Activated CD4-positive, alpha-beta memory T cell treated with anti-CD3 and anti-CD28 coated beads for 36 hours (primary cell): ENCODE data around the gene DEGS1. TPM values are rescaled to one million over a fixed set of nuclear protein-coding genes. Genes with fewer than 3 reads are reported as not detected.
A peak's percentile ranks its signal among the peaks of the same experiment; 100 is the strongest.
"Not testable (repeated sequence)": the region's sequence is repeated elsewhere in the genome, so short reads cannot be mapped to it uniquely, and the experiment has no call there.

Experiments
- CTCF ChIA-PET: fragments of 350-600 bp; sonication (Branson Sonifier 250); formaldehyde crosslinking; loops from one replicate; lab custom pipeline; 2021; ENCODE audit warnings: antibody characterized with exemption, inconsistent platforms; lab: Charles Lee
- POLR2A ChIA-PET: fragments of 350-600 bp; sonication (Branson Sonifier 250); formaldehyde crosslinking; loops from one replicate; lab custom pipeline; 2021; ENCODE audit warnings: antibody characterized with exemption; lab: Charles Lee
- DNase-seq: peaks from one replicate; pipeline ENCODE4 v3.0.0-alpha.2; 2020
- H3K27ac Mint-ChIP-seq: one replicate; pipeline ENCODE4 v1.8.0; 2021; ENCODE audit warnings: mixed read lengths
- H3K27me3 Mint-ChIP-seq: one replicate; pipeline ENCODE4 v1.8.0; 2021; ENCODE audit warnings: mixed read lengths
- H3K36me3 Mint-ChIP-seq: one replicate; pipeline ENCODE4 v1.8.0; 2021; ENCODE audit warnings: mixed read lengths
- H3K4me1 Mint-ChIP-seq: one replicate; pipeline ENCODE4 v1.8.0; 2021; ENCODE audit warnings: low read depth, mixed read lengths
- H3K4me3 Mint-ChIP-seq: one replicate; pipeline ENCODE4 v1.8.0; 2021; ENCODE audit warnings: mild to moderate bottlenecking, mixed read lengths
- H3K9me3 Mint-ChIP-seq: one replicate; pipeline ENCODE4 v1.8.0; 2021; ENCODE audit warnings: mixed read lengths
- intact Hi-C: fragments of 100-400 bp; cut with micrococcal nuclease; formaldehyde crosslinking; loops from one replicate; pipeline ENCODE4 v1.15.1; 2023
- total RNA-seq, 2 experiments: library from RNA; stranded (reverse); gene quantifications; one replicate each; pipeline ENCODE4 v1.2.3, GENCODE V29; 2021

Gene DEGS1
- total RNA-seq, 2 experiments from 2014 or later: 27.9 to 28.4 TPM

GRCh38 chr1:224201383-224201782 is 18.3 kb downstream of the DEGS1 start:
- Mint-ChIP-seq H3K27me3 (no peaks in the 10 kb centered on the region), H3K9me3 (no peaks in the 10 kb centered on the region), H3K27ac (no peak overlapping the region), H3K4me3 (no peak overlapping the region), H3K4me1 (peaks cover 11% of the 10 kb centered on the region), H3K36me3 (no peaks in the 10 kb centered on the region)
- ChIA-PET POLR2A (no interaction called here), CTCF (no interaction called here)
- intact Hi-C loops: no loop called here
- no peak for DNase-seq

- H3K27me3 Mint-ChIP-seq: no peaks in the 10 kb centered on the region
- H3K4me3 Mint-ChIP-seq: no peak overlapping the region
- no peaks in the 10 kb centered on the region for H3K36me3 Mint-ChIP-seq
- ChIA-PET POLR2A (no interaction called here), CTCF (no interaction called here)
- H3K4me1 Mint-ChIP-seq: peaks cover 11% of the 10 kb centered on the region
- H3K27ac Mint-ChIP-seq: no peak overlapping the region
- DNase-seq: no peak
- intact Hi-C loops: no loop called here
- no peaks in the 10 kb centered on the region for H3K9me3 Mint-ChIP-seq
Observed at GRCh38 chr1:224201853-224202252, 18.8 kb downstream of the DEGS1 start.

GRCh38 chr1:224203243-224204016 is 20.4 kb downstream of the DEGS1 start:
- Mint-ChIP-seq H3K4me3 (no peak overlapping the region), H3K36me3 (no peaks in the 10 kb centered on the region), H3K27me3 (no peaks in the 10 kb centered on the region), H3K9me3 (no peaks in the 10 kb centered on the region), H3K4me1 (peaks cover 11% of the 10 kb centered on the region), H3K27ac (no peak overlapping the region)
- ChIA-PET CTCF (interaction anchor here (1.4 kb wide), 1 partner anchor 50 kb away, joined by 3 read pairs; no protein-coding TSS in a partner anchor), POLR2A (interaction anchor here (1.4 kb wide), 1 partner anchor 34 kb away, joined by 3 read pairs; no protein-coding TSS in a partner anchor)
- no peak for DNase-seq
- intact Hi-C loops: no loop called here

- Mint-ChIP-seq H3K4me1 (peaks cover 11% of the 10 kb centered on the region), H3K9me3 (no peaks in the 10 kb centered on the region), H3K4me3 (no peak overlapping the region), H3K36me3 (no peaks in the 10 kb centered on the region), H3K27ac (no peak overlapping the region), H3K27me3 (no peaks in the 10 kb centered on the region)
- intact Hi-C loops: loop anchor here (1.0 kb wide), 1 partner anchor 23 kb away; no protein-coding TSS in a partner anchor
- ChIA-PET POLR2A (interaction anchor here (1.8 kb wide), 1 partner anchor 13 kb away, joined by 7 read pairs; no protein-coding TSS in a partner anchor), CTCF (interaction anchor here (1.4 to 1.5 kb wide), 2 partner anchors 12 to 89 kb away, joined by 4 read pairs; no protein-coding TSS in a partner anchor)
- peak; percentile 68 for DNase-seq
Observed at GRCh38 chr1:224205438-224205840, 22.4 kb downstream of the DEGS1 start.

- POLR2A ChIA-PET: interaction anchor here (1.8 kb wide), 1 partner anchor 13 kb away, joined by 7 read pairs; no protein-coding TSS in a partner anchor
Observed at GRCh38 chr1:224205931-224206538, 23.0 kb downstream of the DEGS1 start.

GRCh38 chr1:224211206-224211962 is 28.3 kb downstream of the DEGS1 start:
- intact Hi-C loops: no loop called here
- Mint-ChIP-seq H3K36me3 (no peaks in the 10 kb centered on the region), H3K4me3 (no peak overlapping the region), H3K27ac (no peak overlapping the region), H3K4me1 (no peaks in the 10 kb centered on the region), H3K27me3 (no peaks in the 10 kb centered on the region), H3K9me3 (no peaks in the 10 kb centered on the region)
- ChIA-PET POLR2A (no interaction called here), CTCF (interaction anchor here (1.2 kb wide), 1 partner anchor 95 kb away, joined by 3 read pairs; no protein-coding TSS in a partner anchor)
- DNase-seq: no peak

More at GRCh38 chr1:224205931-224206538, 23.0 kb downstream of the DEGS1 start:
- H3K9me3 Mint-ChIP-seq, DNase-seq, H3K27ac Mint-ChIP-seq, H3K27me3 Mint-ChIP-seq, H3K4me3 Mint-ChIP-seq, H3K36me3 Mint-ChIP-seq: not testable (repeated sequence)
- CTCF ChIA-PET: interaction anchor here (1.5 kb wide), 1 partner anchor 90 kb away, joined by 4 read pairs; no protein-coding TSS in a partner anchor
- intact Hi-C loops: loop anchor here (1.0 kb wide), 1 partner anchor 24 kb away; no protein-coding TSS in a partner anchor
- peaks cover 11% of the 10 kb centered on the region for H3K4me1 Mint-ChIP-seq

- H3K4me3 Mint-ChIP-seq: no peak overlapping the region
- no peaks in the 10 kb centered on the region for H3K4me1 Mint-ChIP-seq
- intact Hi-C loops: no loop called here
- no peaks in the 10 kb centered on the region for H3K9me3 Mint-ChIP-seq
- CTCF ChIA-PET: no interaction called here
- no peaks in the 10 kb centered on the region for H3K36me3 Mint-ChIP-seq
- POLR2A ChIA-PET: no interaction called here
- no peak overlapping the region for H3K27ac Mint-ChIP-seq
- H3K27me3 Mint-ChIP-seq: no peaks in the 10 kb centered on the region
- no peak for DNase-seq
Observed at GRCh38 chr1:224212618-224213061, 29.6 kb downstream of the DEGS1 start.

- H3K27me3 Mint-ChIP-seq: no peaks in the 10 kb centered on the region
- H3K4me3 Mint-ChIP-seq: no peak overlapping the region
- no peak overlapping the region for H3K27ac Mint-ChIP-seq
- POLR2A ChIA-PET: no interaction called here
- no peaks in the 10 kb centered on the region for H3K36me3 Mint-ChIP-seq
- CTCF ChIA-PET: no interaction called here
- no peaks in the 10 kb centered on the region for H3K9me3 Mint-ChIP-seq
- H3K4me1 Mint-ChIP-seq: no peaks in the 10 kb centered on the region
- intact Hi-C loops: no loop called here
- DNase-seq: no peak
Observed at GRCh38 chr1:224213438-224214119, 30.5 kb downstream of the DEGS1 start.

- ChIA-PET CTCF (no interaction called here), POLR2A (no interaction called here)
- DNase-seq: no peak
- intact Hi-C loops: no loop called here
- Mint-ChIP-seq H3K9me3 (no peaks in the 10 kb centered on the region), H3K4me1 (no peaks in the 10 kb centered on the region), H3K27ac (no peak overlapping the region), H3K4me3 (no peak overlapping the region), H3K27me3 (no peaks in the 10 kb centered on the region), H3K36me3 (no peaks in the 10 kb centered on the region)
Observed at GRCh38 chr1:224216382-224216781, 33.3 kb downstream of the DEGS1 start.

- no peaks in the 10 kb centered on the region for H3K36me3 Mint-ChIP-seq
- H3K4me3 Mint-ChIP-seq: no peak overlapping the region
- intact Hi-C loops: no loop called here
- CTCF ChIA-PET: no interaction called here
- POLR2A ChIA-PET: no interaction called here
- H3K27ac Mint-ChIP-seq: no peak overlapping the region
- H3K27me3 Mint-ChIP-seq: no peaks in the 10 kb centered on the region
- H3K9me3 Mint-ChIP-seq: no peaks in the 10 kb centered on the region
- DNase-seq: no peak
- H3K4me1 Mint-ChIP-seq: no peaks in the 10 kb centered on the region
Observed at GRCh38 chr1:224217655-224218623, 34.9 kb downstream of the DEGS1 start.
